Lung microvascular endothelial cell (primary cell): Measurements from ENCODE around the gene AIFM2. TPM values are rescaled to one million over a fixed set of nuclear protein-coding genes. Genes with fewer than 3 reads are reported as not detected.
"Not testable (repeated sequence)": the region's sequence is repeated elsewhere in the genome, so short reads cannot be mapped to it uniquely, and the experiment has no call there.

Experiments
- DNase-seq, 2 donors: peaks; one replicate each; pipeline versions ENCODE4 v3.0.0 to v3.0.0-alpha.2; 2010; ENCODE audit warnings: low read depth in 2 of 2
- total RNA-seq: library from RNA; depleted of rRNA; stranded (reverse); fragments of >200 nt; gene quantifications from 2 replicates; pipeline ENCODE4 v1.2.1, GENCODE V29; 2014

Gene AIFM2
- 0.40 and 1.3 TPM in 2 replicates for total RNA-seq

DNA sequence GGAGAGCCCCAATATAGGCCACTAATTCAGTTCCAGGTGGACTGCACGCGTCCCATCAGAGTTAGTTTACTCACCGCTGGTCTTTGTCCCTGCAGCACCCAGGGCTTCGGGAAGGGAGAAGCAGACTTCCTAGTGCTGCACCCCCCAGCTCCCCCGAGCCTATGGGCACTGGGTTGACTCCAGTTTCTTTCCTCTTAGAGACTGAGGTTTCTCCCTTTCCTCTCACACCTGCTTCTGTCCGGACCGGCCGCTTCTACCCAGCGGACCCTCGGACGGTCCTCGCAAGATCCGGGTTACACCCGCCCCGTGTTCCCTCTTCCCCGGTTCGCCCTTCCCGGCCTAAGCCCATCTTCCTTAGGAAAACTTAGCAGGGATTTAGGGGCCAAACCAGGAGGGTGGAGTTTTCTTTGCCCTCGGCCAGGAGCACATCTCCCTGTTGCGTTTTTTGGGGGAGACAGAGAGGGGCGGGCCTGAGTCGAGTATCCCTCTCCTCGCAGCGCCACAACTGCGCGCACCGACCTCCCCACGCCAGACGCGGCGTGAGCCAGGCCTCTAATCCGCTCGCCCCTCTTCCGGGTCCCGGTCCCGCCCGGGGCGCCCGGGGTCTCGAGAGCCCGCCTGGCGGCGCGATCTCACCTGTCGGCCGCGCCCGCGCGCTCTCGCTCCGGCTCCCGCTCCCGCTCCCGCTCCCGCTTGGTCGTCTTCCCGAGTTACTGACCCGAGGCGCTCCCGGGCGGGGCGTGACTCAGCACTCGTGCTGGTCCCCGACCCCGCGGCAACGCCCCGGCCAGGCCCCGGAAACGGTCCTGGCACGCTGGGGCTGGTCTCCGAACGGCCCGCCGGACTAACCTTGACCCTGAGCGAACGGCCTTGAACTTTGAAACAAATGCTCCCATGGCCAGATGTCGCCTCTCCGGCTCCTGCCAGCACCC lies at the start of gene AIFM2:
AIFM2 (minus strand) TSS at position 728 of the 932 bp plus-strand sequence. CDS start 8,741 bp downstream, outside the sequence.
- peak; percentile 49 to 61 for DNase-seq

- DNase-seq, result not testable (repeated sequence)
Observed at GRCh38 chr10:70179209-70179608, 46.6 kb upstream of the AIFM2 start.

GRCh38 chr10:70178139-70178725 lies 45.6 kb upstream of the AIFM2 start:
- DNase-seq, result no peak

- no peak for DNase-seq
Observed at GRCh38 chr10:70176441-70176840, 43.8 kb upstream of the AIFM2 start.

- no peak for DNase-seq
Observed at GRCh38 chr10:70175516-70175915, 42.9 kb upstream of the AIFM2 start.

DNA sequence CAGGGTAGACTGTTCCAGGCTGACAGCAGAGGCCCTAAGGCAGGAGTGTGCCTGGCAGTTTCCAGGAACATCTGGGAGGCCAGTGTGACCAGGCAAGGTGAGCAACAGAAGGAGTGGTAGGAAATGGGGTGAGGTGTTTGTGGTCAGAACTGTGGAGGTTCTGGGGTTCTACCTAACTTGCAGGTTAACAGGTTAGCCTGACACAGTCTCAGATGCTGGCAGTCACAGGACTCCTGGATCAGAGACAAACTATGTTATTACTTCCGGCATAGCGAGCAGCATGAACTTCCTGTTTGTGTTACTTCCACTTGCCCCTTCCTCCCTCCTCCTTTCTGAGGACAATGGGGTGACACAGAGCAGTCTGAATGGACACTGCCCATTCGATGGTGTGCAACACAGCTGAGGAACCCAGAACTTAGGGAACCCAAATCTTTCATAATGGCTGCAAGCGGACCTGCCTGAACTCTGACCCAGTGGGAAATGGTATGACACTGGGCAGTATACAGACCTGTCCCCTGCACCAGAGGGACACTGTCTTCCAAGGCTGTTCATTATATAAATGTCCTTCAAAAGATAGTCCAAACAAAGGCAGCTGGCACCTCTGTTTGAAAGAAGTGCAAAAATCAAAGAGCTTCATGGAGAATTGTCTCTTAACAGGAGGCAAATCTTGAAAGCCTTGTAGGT lies 41.6 kb upstream of the AIFM2 start:
- DNase-seq, result peak; percentile 49 to 60

DNA sequence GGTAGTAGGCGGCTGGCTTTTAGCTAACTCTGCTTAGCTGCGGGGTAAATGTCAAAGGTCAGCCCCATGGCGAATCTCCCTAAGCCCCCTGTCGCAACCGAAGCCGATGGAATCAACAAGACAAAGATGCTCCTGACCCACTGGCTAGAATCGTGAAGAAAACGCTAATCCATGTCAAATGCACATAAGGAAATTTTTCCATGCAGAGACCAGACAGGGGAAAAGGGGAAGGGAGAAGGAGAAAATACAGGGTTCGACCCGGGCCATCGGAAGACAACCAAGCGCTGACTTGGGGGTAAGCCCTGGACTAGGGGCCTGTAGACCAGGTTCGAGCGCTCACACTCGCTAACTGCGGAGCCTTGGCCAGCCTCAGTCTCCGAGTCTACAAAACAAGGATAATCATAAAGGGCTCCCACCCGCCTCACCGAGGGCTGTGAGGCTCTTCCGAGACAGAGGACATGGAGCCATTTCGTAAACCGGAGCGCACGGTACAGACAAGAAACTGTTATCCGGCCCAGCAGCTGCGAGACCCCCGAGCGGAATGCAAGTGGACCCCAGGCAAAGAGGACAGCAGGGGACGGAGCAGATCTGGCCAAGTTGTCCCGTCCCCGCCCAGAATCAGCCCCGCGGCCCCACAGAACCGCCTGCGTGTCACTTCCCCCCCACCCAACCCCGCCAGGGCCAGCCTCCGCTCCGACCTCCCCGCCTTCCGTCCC lies 37.2 kb upstream of the AIFM2 start:
- DNase-seq, result peak; percentile 7 to 17

DNA sequence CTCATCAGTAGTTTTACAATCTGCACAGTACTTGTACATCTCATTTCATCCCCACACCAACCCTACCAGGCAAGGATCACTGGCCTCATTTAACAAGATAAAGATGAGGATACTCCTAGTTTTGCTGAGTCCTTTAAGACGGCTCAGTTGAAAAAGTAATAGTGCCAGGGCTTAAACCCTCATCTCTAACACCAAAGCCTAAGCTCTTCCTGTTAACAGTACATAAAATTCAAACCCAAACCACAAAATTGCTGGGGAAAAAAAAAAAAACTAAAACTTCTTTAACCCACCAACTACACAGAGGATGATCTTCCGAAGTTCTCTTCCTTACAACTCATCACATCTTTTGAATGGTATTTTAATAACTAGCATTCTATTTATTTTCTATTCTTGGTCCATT lies 36.4 kb upstream of the AIFM2 start:
- no peak for DNase-seq

DNA sequence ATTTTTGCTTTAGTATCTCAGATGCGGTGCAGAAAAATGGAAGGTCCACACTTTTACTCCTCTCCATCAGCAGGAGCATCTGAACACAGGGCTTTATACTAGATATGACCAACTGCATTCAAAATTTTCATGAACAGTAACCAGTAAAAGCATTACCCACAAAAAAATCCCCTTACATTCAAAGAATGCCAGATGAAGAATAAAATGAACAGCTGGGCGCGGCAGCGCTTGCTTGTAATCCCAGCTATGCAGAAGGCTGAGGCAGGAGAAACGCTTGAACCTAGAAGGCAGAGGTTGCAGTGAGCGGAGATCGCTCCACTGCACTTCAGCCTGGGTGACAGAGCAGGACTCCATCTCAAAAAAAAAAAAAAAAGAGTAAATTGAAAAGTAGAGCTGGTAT lies 34.6 kb upstream of the AIFM2 start:
- DNase-seq, result no peak

GRCh38 chr10:70166394-70166793 lies 33.8 kb upstream of the AIFM2 start:
- DNase-seq, result no peak

DNA sequence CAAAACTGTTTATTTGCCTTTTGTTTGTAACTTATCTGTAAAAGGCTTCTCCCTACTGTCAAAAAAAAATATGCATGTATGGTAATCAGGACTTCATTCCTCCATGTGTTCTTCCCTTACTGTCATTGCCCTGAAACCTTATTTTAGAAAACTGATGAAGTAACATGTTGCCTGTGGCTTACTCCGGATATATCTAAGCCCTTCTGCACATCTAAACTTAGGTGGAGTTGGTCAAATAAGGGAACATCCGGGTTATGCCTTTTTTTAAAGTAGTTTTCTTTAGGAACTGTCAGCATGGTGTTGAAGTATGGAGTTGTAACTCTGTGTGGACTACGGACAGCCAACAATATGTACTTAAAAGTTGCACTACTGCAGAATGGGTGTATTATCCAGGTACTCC lies 31.5 kb upstream of the AIFM2 start:
- DNase-seq, result no peak

GRCh38 chr10:70163448-70163847 lies 30.8 kb upstream of the AIFM2 start:
- DNase-seq, result no peak

GRCh38 chr10:70162892-70163201 lies 30.2 kb upstream of the AIFM2 start:
- DNase-seq, result peak in 1 of 2 donors; percentile 26

DNA sequence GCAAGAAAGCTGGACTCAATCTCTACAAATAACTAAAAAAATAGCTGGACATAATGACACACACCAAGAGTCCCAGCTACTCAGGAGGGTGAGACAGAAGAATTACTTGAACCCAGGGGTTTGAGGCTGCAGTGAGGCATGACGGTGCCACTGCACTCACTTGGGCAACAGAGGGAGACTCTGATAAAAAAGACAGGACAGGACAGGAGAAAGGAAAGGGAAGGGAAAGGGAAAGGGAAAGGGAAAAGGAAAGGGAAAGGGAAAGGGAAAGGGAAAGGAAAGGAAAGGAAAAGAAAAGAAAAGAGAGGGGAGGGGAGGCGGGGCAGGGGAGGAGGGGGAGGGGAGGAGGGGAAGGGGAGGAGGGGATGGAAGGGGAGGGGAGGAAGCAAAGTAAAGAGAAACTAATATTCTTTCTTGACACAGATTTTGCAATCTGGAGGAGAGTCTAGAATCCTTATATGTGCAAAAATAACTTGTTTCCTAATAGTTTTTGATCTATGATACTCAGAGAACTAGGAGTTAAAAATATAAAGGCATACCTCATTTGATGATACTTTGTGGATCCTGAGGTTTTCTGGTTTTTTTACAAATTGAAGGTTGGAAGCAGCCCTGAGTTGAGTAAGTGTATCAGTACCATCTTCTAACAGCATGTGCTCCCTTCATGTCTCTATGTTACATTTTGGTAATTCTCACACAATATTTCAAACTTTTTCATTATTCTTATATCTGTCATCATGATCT lies 29.7 kb upstream of the AIFM2 start:
- DNase-seq, result no peak

DNA sequence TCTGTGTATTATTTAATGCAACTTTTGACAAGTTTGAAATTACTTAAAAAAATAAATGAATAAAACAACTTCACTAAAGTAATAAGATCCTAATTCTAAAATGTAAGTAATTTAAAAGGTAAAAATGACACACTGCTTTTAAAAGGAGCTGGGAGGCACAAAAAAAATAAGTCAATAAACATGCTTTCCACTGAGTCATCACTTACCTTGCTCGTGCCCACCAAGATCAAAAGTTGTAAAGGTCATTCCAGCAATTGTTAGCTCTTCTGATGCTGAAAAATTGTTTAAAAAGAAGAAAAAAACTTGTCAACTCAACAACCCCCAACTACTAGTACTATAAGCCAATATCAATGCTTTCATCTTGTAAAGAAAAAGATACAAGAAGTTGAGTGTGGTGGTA lies 28.2 kb upstream of the AIFM2 start:
- DNase-seq, result no peak

DNA sequence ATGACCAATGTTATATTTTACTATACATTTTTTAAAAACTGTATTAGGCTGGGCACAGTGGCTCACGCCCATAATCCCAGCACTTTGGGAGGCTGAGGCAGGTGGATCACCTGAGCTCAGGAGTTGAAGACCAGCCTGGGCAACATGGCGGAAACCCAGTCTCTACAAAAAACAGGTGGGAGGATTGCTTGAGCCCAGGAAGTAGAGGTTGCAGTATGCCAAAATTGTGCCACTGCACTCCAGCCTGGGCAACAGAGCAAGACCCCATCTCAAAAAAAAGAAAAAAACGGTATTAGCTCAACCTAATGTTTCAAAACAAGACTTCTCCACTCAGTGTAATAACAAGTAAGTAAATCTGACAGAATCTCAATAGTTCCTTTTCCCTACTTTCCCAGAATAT lies 26.7 kb upstream of the AIFM2 start:
- not testable (repeated sequence) for DNase-seq

DNA sequence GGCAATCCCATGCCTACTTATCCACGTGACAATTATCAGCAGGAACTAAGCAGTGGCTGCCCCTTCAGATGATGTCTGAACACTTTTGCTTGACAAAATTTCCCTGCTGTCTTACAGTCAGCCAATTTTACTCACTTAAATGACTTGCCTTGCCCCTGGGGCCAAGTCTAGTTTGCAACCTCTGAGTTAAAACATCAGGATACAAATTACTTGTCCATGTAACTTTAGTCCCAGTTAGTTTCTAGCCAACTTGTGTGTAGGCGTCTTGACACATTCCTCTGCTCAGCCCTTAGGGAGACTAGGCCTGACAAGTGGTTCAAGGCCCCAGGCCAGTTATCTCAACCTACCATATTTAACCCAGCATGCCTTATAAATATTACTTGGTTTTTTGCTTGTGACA lies 25.5 kb upstream of the AIFM2 start:
- no peak for DNase-seq

GRCh38 chr10:70155255-70155838 lies 22.7 kb upstream of the AIFM2 start:
- no peak for DNase-seq

- no peak for DNase-seq
Observed at GRCh38 chr10:70148516-70148915, 15.9 kb upstream of the AIFM2 start.

DNA sequence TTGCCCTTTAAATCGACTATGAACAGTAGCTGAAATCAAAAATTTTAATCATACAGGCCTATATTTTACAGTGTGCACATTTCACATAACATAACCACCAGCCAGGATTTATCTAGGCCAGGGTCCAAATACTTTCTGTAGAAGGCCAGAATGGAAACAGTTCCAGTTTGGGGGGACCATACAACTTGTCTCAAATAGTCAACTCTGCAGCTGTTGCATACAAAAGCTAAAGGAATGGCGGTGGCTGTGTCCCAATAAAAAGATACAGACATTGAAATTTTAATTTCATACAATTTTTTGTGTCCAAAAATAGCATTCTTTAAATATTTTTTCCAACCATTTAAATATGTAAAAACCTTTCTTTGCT lies 14.6 kb upstream of the AIFM2 start:
- DNase-seq, result no peak
